CD4-positive, alpha-beta T cell (primary cell): ENCODE data around the gene HIPK3. TPM values are rescaled to one million over a fixed set of nuclear protein-coding genes. Genes with fewer than 3 reads are reported as not detected.

Source experiments
- ATAC-seq: fragments of 200-7000 bp; cut with Tn5 transposase; one replicate; pipeline ENCODE4 v1.10.0; 2022; ENCODE audit warnings: mild to moderate bottlenecking; ENCODE audit not compliant: poor library complexity
- CTCF ChIA-PET: fragments of 350-600 bp; sonication (Branson Sonifier 250); formaldehyde crosslinking; loops from one replicate; lab custom pipeline; 2021; ENCODE audit warnings: antibody characterized with exemption, inconsistent platforms; lab: Charles Lee
- POLR2A ChIA-PET: fragments of 350-600 bp; sonication (Branson Sonifier 250); formaldehyde crosslinking; loops from one replicate; lab custom pipeline; 2021; ENCODE audit warnings: antibody characterized with exemption, inconsistent platforms; lab: Charles Lee
- DNase-seq, 14 experiments: peaks; one replicate each; pipeline ENCODE4 v3.0.0-alpha.2; 2013 to 2020; ENCODE audit warnings: mixed read lengths in 2 of 14
- H3K27ac ChIP-seq, 2 donors: one replicate each; pipeline versions ENCODE4 v1.5.1 to v1.7.0; 2013; ENCODE audit warnings: low read length in 2 of 2, low read depth in 1 of 2, mild to moderate bottlenecking in 1 of 2
- H3K27me3 ChIP-seq, 2 experiments: 1 replicate in 1 of 2; 2 replicates in 1 of 2; pipeline versions ENCODE4 v1.6.1 to v1.7.0; 2013; ENCODE audit warnings: low read length in 2 of 2, control low read depth in 1 of 2, mild to moderate bottlenecking in 1 of 2, moderate library complexity in 1 of 2; ENCODE audit not compliant: insufficient read depth in 2 of 2, control insufficient read depth in 1 of 2
- H3K36me3 ChIP-seq: one replicate; pipeline ENCODE4 v1.6.1; 2013; ENCODE audit warnings: low read length, control low read depth; ENCODE audit not compliant: insufficient read depth
- H3K4me1 ChIP-seq: one replicate; pipeline ENCODE4 v1.6.1; 2013; ENCODE audit warnings: low read length, control low read depth; ENCODE audit not compliant: insufficient read depth
- H3K4me3 ChIP-seq: one replicate; pipeline ENCODE4 v1.5.1; 2013; ENCODE audit warnings: mild to moderate bottlenecking, low read length, moderate library complexity
- H3K9me3 ChIP-seq, 2 experiments: 1 replicate in 1 of 2; 2 replicates in 1 of 2; pipeline versions ENCODE4 v1.6.1 to v1.7.0; 2013; ENCODE audit warnings: low read length in 2 of 2, mild to moderate bottlenecking in 2 of 2, control low read depth in 1 of 2, moderate library complexity in 1 of 2; ENCODE audit not compliant: control insufficient read depth in 1 of 2, insufficient read depth in 1 of 2
- H3K27ac Mint-ChIP-seq: one replicate; pipeline ENCODE4 v1.8.0; 2020; ENCODE audit warnings: mixed read lengths
- H3K27me3 Mint-ChIP-seq: one replicate; pipeline ENCODE4 v1.8.0; 2021; ENCODE audit warnings: mixed read lengths
- H3K36me3 Mint-ChIP-seq: one replicate; pipeline ENCODE4 v1.8.0; 2021; ENCODE audit warnings: low read depth, mixed read lengths
- H3K4me1 Mint-ChIP-seq: one replicate; pipeline ENCODE4 v1.8.0; 2021; ENCODE audit warnings: low read depth, mixed read lengths
- H3K4me3 Mint-ChIP-seq: one replicate; pipeline ENCODE4 v1.8.0; 2020; ENCODE audit warnings: mild to moderate bottlenecking, mixed read lengths
- H3K9me3 Mint-ChIP-seq: one replicate; pipeline ENCODE4 v1.8.0; 2020; ENCODE audit warnings: mixed read lengths
- CTCF ChIP-seq: fragments of 200-600 bp; IDR thresholded peaks from one replicate; pipeline ENCODE4 v1.8.0; 2022; ENCODE audit warnings: antibody characterized with exemption, mild to moderate bottlenecking
- intact Hi-C, 2 experiments: fragments of 100-400 bp; cut with DNase I in 1 of 2; cut with micrococcal nuclease in 1 of 2; formaldehyde crosslinking; loops; one replicate each; pipeline versions ENCODE4 v1.15.1 to v1.9.0; 2023 to 2025; cut with DNase I, micrococcal nuclease
- total RNA-seq, 174 experiments: library from RNA in 2 of 174; stranded (reverse) in 2 of 174; gene quantifications; one replicate each; pipeline ENCODE4 v1.2.3 and lab custom pipeline; 2021 to 2026

Gene HIPK3
- total RNA-seq, 2 experiments from 2014 or later: 38.1 to 38.9 TPM

DNA sequence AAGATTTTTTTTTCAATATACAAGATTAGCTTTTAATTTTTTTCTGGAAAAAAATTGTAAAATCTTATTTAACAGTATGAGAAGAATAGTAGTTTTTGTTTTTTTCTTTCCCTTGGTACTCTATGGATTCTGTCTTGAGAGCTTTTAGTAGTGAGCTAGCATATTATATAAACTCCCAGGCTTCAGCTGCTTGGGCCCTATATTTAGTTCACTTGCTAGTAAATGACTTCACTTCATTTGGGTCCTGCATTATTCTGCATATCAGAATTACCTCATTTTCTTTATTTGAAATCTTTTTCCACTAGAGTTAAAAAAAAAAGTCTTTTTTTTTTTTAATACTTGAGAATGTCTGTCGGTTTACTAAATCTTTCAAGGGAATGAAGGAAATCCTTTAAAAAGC, 33.1 kb downstream of the HIPK3 start:
- ATAC-seq (no peak), DNase-seq (no peak)
- Mint-ChIP-seq H3K27ac (no peak overlapping the region), H3K4me3 (no peak overlapping the region), H3K4me1 (peaks cover 50% of the 10 kb centered on the region), H3K27me3 (no peaks in the 10 kb centered on the region), H3K36me3 (peaks cover 56% of the 10 kb centered on the region), H3K9me3 (no peaks in the 10 kb centered on the region)
- no peak for TF ChIP-seq CTCF
- H3K27me3 ChIP-seq: no peaks in the 10 kb centered on the region
- intact Hi-C loops: no loop called here
- ChIA-PET POLR2A (interaction anchor here (0.7 kb wide), 1 partner anchor 112 kb away, joined by 3 read pairs; no protein-coding TSS in a partner anchor), CTCF (interaction anchor here (0.6 to 1.2 kb wide), 2 partner anchors 10 kb away, joined by 3 read pairs; no protein-coding TSS in a partner anchor)
- H3K4me1 ChIP-seq: no peaks in the 10 kb centered on the region
- peaks cover 15% of the 10 kb centered on the region for H3K36me3 ChIP-seq
- H3K9me3 ChIP-seq: no peaks in the 10 kb centered on the region
- no peak overlapping the region for H3K27ac ChIP-seq
- no peak overlapping the region for H3K4me3 ChIP-seq

- ATAC-seq (no peak), DNase-seq (no peak)
- no peaks in the 10 kb centered on the region for H3K27me3 Mint-ChIP-seq
- H3K36me3 Mint-ChIP-seq: peaks cover 65% of the 10 kb centered on the region
- H3K27ac Mint-ChIP-seq: no peak overlapping the region
- H3K4me3 Mint-ChIP-seq: no peak overlapping the region
- no peaks in the 10 kb centered on the region for H3K9me3 Mint-ChIP-seq
- ChIA-PET CTCF (no interaction called here), POLR2A (no interaction called here)
- Histone ChIP-seq H3K27ac (no peak overlapping the region), H3K9me3 (no peaks in the 10 kb centered on the region), H3K4me1 (no peaks in the 10 kb centered on the region), H3K27me3 (no peaks in the 10 kb centered on the region), H3K36me3 (peaks cover 18% of the 10 kb centered on the region), H3K4me3 (no peak overlapping the region)
- intact Hi-C loops: no loop called here
- peaks cover 59% of the 10 kb centered on the region for H3K4me1 Mint-ChIP-seq
- TF ChIP-seq CTCF: no peak
These were observed 34.0 kb downstream of the HIPK3 start for GRCh38 chr11:33291004-33291777.

DNA sequence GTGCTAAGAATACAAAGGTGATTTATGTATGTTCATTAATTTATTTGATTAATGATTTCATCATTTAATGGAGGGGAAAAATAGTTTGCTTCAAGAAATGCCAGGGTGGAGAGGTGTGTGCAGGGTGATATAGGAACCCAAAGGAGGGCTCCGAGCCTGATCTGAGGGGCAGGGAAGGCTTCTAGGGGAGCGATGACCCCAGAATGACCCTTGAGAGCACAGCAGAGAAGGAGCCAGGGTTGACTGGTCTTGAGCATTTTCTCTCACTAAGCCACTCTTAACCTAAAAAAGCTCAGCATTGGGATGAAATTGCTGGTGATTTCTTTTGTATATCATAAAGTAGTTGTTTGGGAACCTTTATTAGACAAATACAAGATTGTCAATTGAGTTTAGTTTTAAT, 35.1 kb downstream of the HIPK3 start:
- CTCF ChIA-PET: interaction anchor here (0.6 kb wide), 1 partner anchor 97 kb away, joined by 4 read pairs; no protein-coding TSS in a partner anchor
- H3K9me3 Mint-ChIP-seq: no peaks in the 10 kb centered on the region
- H3K36me3 Mint-ChIP-seq: peaks cover 59% of the 10 kb centered on the region
- DNase-seq (no peak), ATAC-seq (no peak)
- no peaks in the 10 kb centered on the region for H3K27me3 ChIP-seq
- H3K4me3 Mint-ChIP-seq: no peak overlapping the region
- H3K27ac ChIP-seq: no peak overlapping the region
- H3K4me3 ChIP-seq: no peak overlapping the region
- H3K27me3 Mint-ChIP-seq: no peaks in the 10 kb centered on the region
- no peak overlapping the region for H3K27ac Mint-ChIP-seq
- no peak for TF ChIP-seq CTCF
- POLR2A ChIA-PET: no interaction called here
- peaks cover 7% of the 10 kb centered on the region for H3K36me3 ChIP-seq
- H3K4me1 Mint-ChIP-seq: peaks cover 55% of the 10 kb centered on the region
- no peaks in the 10 kb centered on the region for H3K4me1 ChIP-seq
- intact Hi-C loops: no loop called here
- no peaks in the 10 kb centered on the region for H3K9me3 ChIP-seq
